Vagina (tissue), 2 donors: ENCODE results near the gene NXPE3.

ENCODE experiments used
- CTCF ChIP-seq, 3 experiments: fragments of 450-650 bp in 2 of 3; fragments of 200-600 bp in 1 of 3; sonication (generic) in 1 of 3; IDR thresholded peaks; one replicate each; pipeline ENCODE4 v1.5.1; 2017 to 2019; ENCODE audit warnings: antibody characterized with exemption in 3 of 3, mild to moderate bottlenecking in 2 of 3, moderate library complexity in 2 of 3
- POLR2A ChIP-seq, 2 donors: fragments of 450-650 bp; IDR thresholded peaks; one replicate each; pipeline ENCODE4 v1.6.1; 2017; ENCODE audit warnings: antibody characterized with exemption in 2 of 2, mild to moderate bottlenecking in 2 of 2, moderate library complexity in 2 of 2

- TF ChIP-seq CTCF (IDR thresholded peaks at IDR 0.05): no peak
- no peak for TF ChIP-seq POLR2A (IDR thresholded peaks at IDR 0.05)
Measured at GRCh38 chr3:101816215-101817149, 37.5 kb downstream of the NXPE3 start.
